ENCODE measurements around the gene RC3H1. TPM values are rescaled to one million over a fixed set of nuclear protein-coding genes. Genes with fewer than 3 reads are reported as not detected.
A peak's percentile ranks its signal among the peaks of the same experiment; 100 is the strongest.

RC3H1 gene
- total and polyA plus RNA-seq, 2 of the 13 experiments (the other 11 are each of a cell fraction or from before 2014, with no cell fraction given), result 11.2 to 19.6 TPM

GRCh38 chr1:174022080-174022975 is at the start of gene RC3H1 (continued):
- no peak for TF ChIP-seq ZNF839 (CRISPR knock-in tag; IDR thresholded peaks at IDR 0.05; ENCODE audit: borderline replicate concordance)
- TF ChIP-seq KAT7 (CRISPR knock-in tag; IDR thresholded peaks at IDR 0.05; ENCODE audit: borderline replicate concordance), result peak; percentile 74; the same call in 1 of the 2 replicates
- TF ChIP-seq REL (CRISPR knock-in tag; conservative IDR thresholded peaks at IDR 0.05), result no peak
- no peak for TF ChIP-seq TRIM24 (CRISPR knock-in tag; IDR thresholded peaks at IDR 0.05)
- TF ChIP-seq NR0B2 (CRISPR knock-in tag; IDR thresholded peaks at IDR 0.05), result no peak
- TF ChIP-seq ZNF296 (CRISPR knock-in tag; conservative IDR thresholded peaks at IDR 0.05), result no peak
- TF ChIP-seq ZBTB7A (CRISPR knock-in tag; IDR thresholded peaks at IDR 0.05), result 0 out of 2 replicates have a peak, but pooled peaks have one; percentile 19
- peak; percentile 93 for TF ChIP-seq ZFX (CRISPR knock-in tag; IDR thresholded peaks at IDR 0.05; ENCODE audit: low read depth)
- TF ChIP-seq JUND (CRISPR knock-in tag; IDR thresholded peaks at IDR 0.05), result 0 out of 2 replicates have a peak, but pooled peaks have one; percentile 36
- TF ChIP-seq MATR3 (CRISPR knock-in tag; IDR thresholded peaks at IDR 0.05), result no peak; the same call in 1 of the 2 replicates
- TF ChIP-seq MAF1 (CRISPR knock-in tag; IDR thresholded peaks at IDR 0.05; ENCODE audit: borderline replicate concordance), result 0 out of 2 replicates have a peak, but pooled peaks have one; percentile 29
- no peak for TF ChIP-seq ZNF616 (CRISPR knock-in tag; IDR thresholded peaks at IDR 0.05; ENCODE audit: low read depth)
- peak; percentile 41; the same call in 1 of the 2 replicates for TF ChIP-seq TFE3 (CRISPR knock-in tag; IDR thresholded peaks at IDR 0.05)
- no peak for TF ChIP-seq ZMYM2 (CRISPR knock-in tag; IDR thresholded peaks at IDR 0.05)
- TF ChIP-seq ZNF34 (CRISPR knock-in tag; IDR thresholded peaks at IDR 0.05; ENCODE audit: borderline replicate concordance), result 0 out of 2 replicates have a peak, but pooled peaks have one; percentile 42
- TF ChIP-seq ZMAT5 (CRISPR knock-in tag; IDR thresholded peaks at IDR 0.05; ENCODE audit: borderline replicate concordance, low read depth), result no peak
- no peak for TF ChIP-seq MZF1 (CRISPR knock-in tag; IDR thresholded peaks at IDR 0.05; ENCODE audit: borderline replicate concordance)
- peak; percentile 36; the same call in 1 of the 2 replicates for TF ChIP-seq ZNF790 (CRISPR knock-in tag; IDR thresholded peaks at IDR 0.05; ENCODE audit: borderline replicate concordance)
- peak; percentile 48; the same call in 1 of the 2 replicates for TF ChIP-seq MYC (CRISPR knock-in tag; IDR thresholded peaks at IDR 0.05; ENCODE audit: borderline replicate concordance)
- no peak for TF ChIP-seq RARA (CRISPR knock-in tag; IDR thresholded peaks at IDR 0.05)
- TF ChIP-seq HINFP (CRISPR knock-in tag; IDR thresholded peaks at IDR 0.05; ENCODE audit: low read depth), result no peak
- TF ChIP-seq ZBTB14 (CRISPR knock-in tag; IDR thresholded peaks at IDR 0.05), result 0 out of 2 replicates have a peak, but pooled peaks have one; percentile 12
- no peak for TF ChIP-seq CREM (IDR thresholded peaks at IDR 0.05)
- no peak for TF ChIP-seq CREM (CRISPR knock-in tag; IDR thresholded peaks at IDR 0.05)

Measured in HepG2 (cell line).